Adrenal gland (tissue), 12 donors: ENCODE data around the gene NOX5. TPM values are rescaled to one million over a fixed set of nuclear protein-coding genes. Genes with fewer than 3 reads are reported as not detected.

Experiments
- DNase-seq, 7 donors: peaks; one replicate each; pipeline ENCODE4 v3.0.0-alpha.2; 2019 to 2020
- H3K27ac ChIP-seq, 5 donors: fragments of 200-600 bp; sonication (generic) in 4 of 5; 1 replicate in 3 of 5; 2 replicates in 2 of 5; pipeline versions ENCODE4 v1.5.1 to v1.8.0; 2016 to 2020; ENCODE audit warnings: mild to moderate bottlenecking in 1 of 5
- H3K27me3 ChIP-seq: fragments of 200-600 bp; 2 replicates; pipeline ENCODE4 v1.8.0; 2021
- H3K36me3 ChIP-seq, 2 donors: fragments of 200-600 bp; replicated peaks in 1 of 2; 1 replicate in 1 of 2; 2 replicates in 1 of 2; pipeline versions ENCODE4 v1.5.1 to v1.8.0; 2018 to 2022
- H3K4me1 ChIP-seq, 2 donors: fragments of 200-600 bp; replicated peaks in 1 of 2; 1 replicate in 1 of 2; 2 replicates in 1 of 2; pipeline versions ENCODE4 v1.5.1 to v1.8.0; 2018 to 2021
- H3K4me3 ChIP-seq, 4 donors: fragments of 200-600 bp; sonication (generic) in 3 of 4; one replicate each; pipeline ENCODE4 v1.5.1; 2016 to 2018
- H3K9me3 ChIP-seq, 3 donors: fragments of 200-600 bp; sonication (generic) in 1 of 3; replicated peaks in 1 of 3; 1 replicate in 2 of 3; 2 replicates in 1 of 3; pipeline versions ENCODE4 v1.5.1 to v1.8.0; 2016 to 2021
- POLR2A ChIP-seq, 2 donors: fragments of 450-650 bp; IDR thresholded peaks; one replicate each; pipeline ENCODE4 v1.6.1; 2017; ENCODE audit warnings: antibody characterized with exemption in 2 of 2, mild to moderate bottlenecking in 2 of 2, moderate library complexity in 1 of 2
- WGBS, 4 donors: extraction: QIAGEN DNeasy Blood & Tissue Kit in 2 of 4; methylation state at CpG; one replicate each; pipeline versions ENCODE4 v1.1.5 to v1.1.7; 2013 to 2017; 5-methylcytosine and 5-hydroxymethylcytosine counted together
- intact Hi-C, 2 donors: fragments of 100-400 bp; cut with DNase I; formaldehyde crosslinking; loops; one replicate each; pipeline versions ENCODE4 v1.14.1 to v1.15.0; 2022 to 2023
- polyA plus RNA-seq, 3 donors: library from polyadenylated mRNA; stranded (reverse); fragments of 200-250 nt in 2 of 3; fragments of 350-450 nt in 1 of 3; fragmentation: Illumina TruSeq in 1 of 3; extraction: RNeasy Lipid Tissue Mini Kit (QIAGEN cat#74804) in 1 of 3; gene quantifications; one replicate each; pipeline ENCODE4 v1.2.3, GENCODE V29; 2013 to 2014
- total RNA-seq, 9 donors: library from RNA; depleted of rRNA in 4 of 9; stranded (reverse); fragments of >200 nt in 4 of 9; fragments of 120-200 nt in 1 of 9; fragmentation: NEBNext Ultra II Directional in 1 of 9; extraction: Animal tissue kit (Norgen Biotek cat#: 25700) in 1 of 9; gene quantifications; one replicate each; pipeline versions ENCODE4 v1.1.0 to v1.2.4, GENCODE V29; 2013 to 2023
- TF ChIP-seq, protein P1 (sequence below), 6 experiments: fragments of 450-650 bp in 4 of 6; fragments of 200-600 bp in 2 of 6; sonication (generic) in 1 of 6; IDR thresholded peaks; 1 replicate in 5 of 6; 2 replicates in 1 of 6; pipeline versions ENCODE4 v1.5.1 to v1.8.0; 2016 to 2021; ENCODE audit warnings: antibody characterized with exemption in 6 of 6, mild to moderate bottlenecking in 2 of 6, moderate library complexity in 1 of 6
- donor health status: healthy with polysubstance abuse.
- donor health status: Bipolar disorder and iron deficiency.
- donor health status: DM: yes; HTN: yes; CAD: no.
- donor health status: DM: no; HTN: no; CAD: no.
- donor health status: DM: no; HTN: no; CAD: no.
- donor health status: DM: yes; HTN: yes; CAD: no.

NOX5 gene
- total and polyA plus RNA-seq, 12 donors = 0.06 to 1.4 (median 0.63) TPM

DNA sequence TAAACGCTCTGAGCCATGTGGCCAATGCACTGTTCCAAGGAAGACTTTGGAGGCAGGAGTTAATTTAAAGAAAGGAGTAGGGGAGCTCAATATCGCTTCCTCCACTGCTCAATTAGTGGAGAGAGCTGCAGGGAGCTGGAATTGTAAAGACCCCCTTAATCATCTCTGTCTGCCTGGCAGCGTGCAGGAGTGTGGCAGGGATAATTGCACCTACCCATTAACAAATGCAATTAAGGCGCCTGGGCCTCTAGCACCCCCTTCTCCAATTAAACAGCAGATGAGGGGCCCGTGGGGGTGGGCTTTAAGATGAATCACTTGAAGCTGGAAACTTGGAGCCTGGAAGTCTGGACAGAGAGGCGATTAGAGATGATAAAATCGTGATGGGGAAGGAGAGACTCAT, 84.3 kb downstream of the NOX5 start:
- intact Hi-C loops = loop anchor here in 1 of 2 donors (10.0 kb wide), 1 partner anchor 46 kb away; no protein-coding TSS in a partner anchor
- no peaks in the 10 kb centered on the region for H3K9me3 ChIP-seq
- 86 to 91% (median 88%) methylated on average over 7 of the region's 7 CpGs for WGBS, 4 donors

DNA sequence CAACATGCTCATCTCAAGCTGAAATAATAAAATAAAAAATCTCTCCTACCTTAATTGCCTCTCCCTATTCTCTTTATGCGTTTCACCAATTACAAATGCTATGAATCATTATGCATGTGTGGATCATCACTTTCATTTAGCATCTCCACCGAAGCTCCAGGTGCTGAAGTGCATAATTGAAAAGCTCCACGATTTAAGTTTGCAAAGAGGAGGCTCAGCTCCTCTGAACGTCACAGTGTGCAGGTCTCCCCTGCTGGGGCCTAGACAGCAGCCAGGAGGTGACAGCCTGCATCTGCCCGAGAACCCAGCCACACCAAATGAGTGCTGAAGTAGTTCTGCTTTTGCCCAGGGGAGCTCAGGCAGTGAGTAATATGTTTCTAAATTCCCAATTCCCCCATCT, 85.4 kb downstream of the NOX5 start:
- intact Hi-C loops = loop anchor here in 1 of 2 donors (10.0 kb wide), 1 partner anchor 45 kb away; no protein-coding TSS in a partner anchor
- TF ChIP-seq POLR2A (IDR thresholded peaks at IDR 0.05) = no peak
- TF ChIP-seq, protein P1, sequence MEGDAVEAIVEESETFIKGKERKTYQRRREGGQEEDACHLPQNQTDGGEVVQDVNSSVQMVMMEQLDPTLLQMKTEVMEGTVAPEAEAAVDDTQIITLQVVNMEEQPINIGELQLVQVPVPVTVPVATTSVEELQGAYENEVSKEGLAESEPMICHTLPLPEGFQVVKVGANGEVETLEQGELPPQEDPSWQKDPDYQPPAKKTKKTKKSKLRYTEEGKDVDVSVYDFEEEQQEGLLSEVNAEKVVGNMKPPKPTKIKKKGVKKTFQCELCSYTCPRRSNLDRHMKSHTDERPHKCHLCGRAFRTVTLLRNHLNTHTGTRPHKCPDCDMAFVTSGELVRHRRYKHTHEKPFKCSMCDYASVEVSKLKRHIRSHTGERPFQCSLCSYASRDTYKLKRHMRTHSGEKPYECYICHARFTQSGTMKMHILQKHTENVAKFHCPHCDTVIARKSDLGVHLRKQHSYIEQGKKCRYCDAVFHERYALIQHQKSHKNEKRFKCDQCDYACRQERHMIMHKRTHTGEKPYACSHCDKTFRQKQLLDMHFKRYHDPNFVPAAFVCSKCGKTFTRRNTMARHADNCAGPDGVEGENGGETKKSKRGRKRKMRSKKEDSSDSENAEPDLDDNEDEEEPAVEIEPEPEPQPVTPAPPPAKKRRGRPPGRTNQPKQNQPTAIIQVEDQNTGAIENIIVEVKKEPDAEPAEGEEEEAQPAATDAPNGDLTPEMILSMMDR (IDR thresholded peaks at IDR 0.05) = no peak

More for the DNA sequence above, 84.3 kb downstream of the NOX5 start:
- Histone ChIP-seq H3K27me3 (no peaks in the 10 kb centered on the region), H3K27ac (no peak overlapping the region), H3K36me3 (no peaks in the 10 kb centered on the region), H3K4me1 (no peaks in the 10 kb centered on the region), H3K4me3 (no peak overlapping the region)
- no peak for DNase-seq
- TF ChIP-seq POLR2A (IDR thresholded peaks at IDR 0.05) = no peak
- TF ChIP-seq, protein P1 (IDR thresholded peaks at IDR 0.05) = no peak

DNA sequence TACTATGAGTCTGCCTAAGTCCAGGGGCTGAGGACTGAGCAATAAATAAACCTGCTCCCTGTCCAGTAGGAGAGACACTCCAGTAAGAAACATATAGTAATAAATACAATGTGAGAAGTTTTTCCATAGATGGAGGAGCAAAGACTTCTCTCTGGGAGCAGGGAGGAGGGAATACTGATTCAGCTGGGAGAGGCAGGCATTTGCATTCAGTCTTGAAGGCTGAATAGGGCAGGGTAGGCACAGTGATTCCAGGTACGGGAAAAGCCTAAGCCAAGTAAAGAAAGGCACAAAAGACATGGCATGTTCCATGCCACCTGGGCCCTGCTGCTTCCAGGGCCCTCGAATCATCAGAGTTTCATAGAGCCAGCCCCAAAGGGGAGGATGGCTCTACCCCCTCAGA, 86.3 kb downstream of the NOX5 start:
- H3K27me3 ChIP-seq = no peaks in the 10 kb centered on the region
- no peaks in the 10 kb centered on the region for H3K36me3 ChIP-seq
- intact Hi-C loops = no loop called here
- DNase-seq = no peak
- no peaks in the 10 kb centered on the region for H3K9me3 ChIP-seq
- TF ChIP-seq, protein P1 (IDR thresholded peaks at IDR 0.05) = no peak
- no peak for TF ChIP-seq POLR2A (IDR thresholded peaks at IDR 0.05)
- 75 to 79% (median 78%) methylated on average over 1 to 2 of the region's 2 CpGs for WGBS, 4 donors
- H3K27ac ChIP-seq = no peak overlapping the region
- H3K4me3 ChIP-seq = no peak overlapping the region
- no peaks in the 10 kb centered on the region for H3K4me1 ChIP-seq

More for the DNA sequence above, 85.4 kb downstream of the NOX5 start:
- H3K4me1 ChIP-seq = no peaks in the 10 kb centered on the region
- H3K4me3 ChIP-seq = no peak overlapping the region
- WGBS, 4 donors = 76 to 88% (median 78%) methylated on average over 5 of the region's 5 CpGs
- no peaks in the 10 kb centered on the region for H3K27me3 ChIP-seq
- H3K27ac ChIP-seq = no peak overlapping the region
- no peaks in the 10 kb centered on the region for H3K36me3 ChIP-seq
- no peaks in the 10 kb centered on the region for H3K9me3 ChIP-seq
- DNase-seq = no peak

DNA sequence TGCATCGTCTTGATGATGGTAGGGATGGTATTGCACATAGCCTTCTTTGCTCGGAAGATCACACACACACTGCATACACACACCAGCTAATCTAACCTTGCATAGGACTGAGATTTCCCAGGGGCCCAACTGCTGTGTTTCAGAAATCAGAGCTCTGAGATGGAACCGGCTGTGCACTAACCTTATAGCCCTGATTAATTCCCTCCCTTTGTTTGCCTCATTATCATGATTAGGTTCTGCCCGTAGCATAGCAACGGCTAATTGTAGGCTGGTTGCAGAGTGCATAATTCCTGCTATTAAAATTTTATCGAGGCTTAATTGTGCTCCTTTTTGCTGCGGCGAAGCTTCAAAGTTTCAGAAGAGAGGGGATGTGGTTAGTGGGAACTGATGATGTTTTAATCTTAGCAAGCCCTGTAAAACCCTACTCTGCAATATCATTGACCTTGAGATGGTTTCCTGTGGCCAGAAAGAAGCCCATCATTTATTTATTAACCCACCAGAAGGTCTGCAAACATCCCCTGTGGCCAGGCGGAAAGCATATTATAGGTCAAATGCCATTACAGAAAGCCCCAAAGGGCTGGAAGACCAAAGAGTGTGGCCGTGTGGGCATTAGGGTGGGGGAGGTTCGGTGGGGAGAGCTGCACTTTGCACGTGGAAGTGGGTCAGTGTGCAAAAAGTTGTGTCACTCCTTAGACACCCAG, 89.7 kb downstream of the NOX5 start:
- Histone ChIP-seq H3K36me3 (no peaks in the 10 kb centered on the region), H3K4me1 (no peaks in the 10 kb centered on the region), H3K27ac (no peak overlapping the region), H3K9me3 (no peaks in the 10 kb centered on the region), H3K4me3 (no peak overlapping the region), H3K27me3 (no peaks in the 10 kb centered on the region)
- TF ChIP-seq, protein P1 (IDR thresholded peaks at IDR 0.05) = no peak
- no peak for TF ChIP-seq POLR2A (IDR thresholded peaks at IDR 0.05)
- 80 to 84% (median 83%) methylated on average over 12 of the region's 12 CpGs for WGBS, 4 donors
- intact Hi-C loops = no loop called here
- no peak for DNase-seq
